Activated gamma-delta T cell treated with Interleukin-2 at 50 U/mL for 16 hours (primary cell): ENCODE measurements around the gene DCXR.

Experiments used
- DNase-seq: peaks from one replicate; pipeline ENCODE4 v3.0.0-alpha.2; 2020

DCXR gene

DNA sequence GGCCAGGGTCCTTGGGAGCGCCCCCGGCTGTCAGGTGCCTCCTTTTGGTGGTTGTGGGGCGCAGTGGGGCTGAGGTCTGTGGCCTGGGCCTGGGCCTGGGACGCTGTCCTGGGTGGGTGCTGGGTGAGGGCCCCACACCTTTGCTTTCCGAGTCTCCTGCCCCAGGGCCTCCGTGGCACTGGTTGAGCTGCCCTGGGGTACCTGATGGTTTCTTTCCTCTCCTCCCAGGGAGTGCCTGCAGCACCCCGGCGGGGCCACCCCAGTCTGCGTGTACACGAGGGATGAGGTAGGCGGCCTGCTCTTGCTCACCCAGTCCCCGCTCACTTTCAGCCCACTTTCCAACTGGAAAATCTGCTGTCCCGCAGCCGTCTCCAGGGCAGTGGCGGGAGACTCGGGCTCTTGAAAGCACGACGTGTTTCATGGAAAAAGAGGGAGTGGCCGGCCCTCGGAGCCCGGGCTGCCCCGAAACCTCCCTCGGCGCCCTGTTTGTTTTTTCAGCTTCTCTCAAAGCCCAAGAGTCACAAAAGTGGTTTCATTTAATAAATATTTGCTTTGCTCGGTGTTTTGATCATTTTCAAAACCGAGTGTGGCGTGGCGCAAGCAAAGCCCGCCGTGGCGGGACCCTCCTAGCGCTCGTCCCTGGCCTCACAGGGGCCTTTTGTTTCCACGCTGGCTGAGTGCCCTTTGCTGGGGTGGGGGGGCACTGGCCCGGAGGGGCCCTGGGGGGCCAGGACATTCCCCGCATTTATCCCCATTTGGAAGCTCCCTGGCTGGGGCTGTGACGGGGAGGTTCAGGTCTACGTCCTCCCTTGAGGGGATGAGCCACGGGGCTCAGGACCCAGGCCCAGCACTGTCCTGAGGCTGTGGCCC is 42.7 kb downstream of the DCXR start:
- DNase-seq, result no peak

- DNase-seq, result no peak
Observed at GRCh38 chr17:81993729-81994592, 43.5 kb downstream of the DCXR start.

DNA sequence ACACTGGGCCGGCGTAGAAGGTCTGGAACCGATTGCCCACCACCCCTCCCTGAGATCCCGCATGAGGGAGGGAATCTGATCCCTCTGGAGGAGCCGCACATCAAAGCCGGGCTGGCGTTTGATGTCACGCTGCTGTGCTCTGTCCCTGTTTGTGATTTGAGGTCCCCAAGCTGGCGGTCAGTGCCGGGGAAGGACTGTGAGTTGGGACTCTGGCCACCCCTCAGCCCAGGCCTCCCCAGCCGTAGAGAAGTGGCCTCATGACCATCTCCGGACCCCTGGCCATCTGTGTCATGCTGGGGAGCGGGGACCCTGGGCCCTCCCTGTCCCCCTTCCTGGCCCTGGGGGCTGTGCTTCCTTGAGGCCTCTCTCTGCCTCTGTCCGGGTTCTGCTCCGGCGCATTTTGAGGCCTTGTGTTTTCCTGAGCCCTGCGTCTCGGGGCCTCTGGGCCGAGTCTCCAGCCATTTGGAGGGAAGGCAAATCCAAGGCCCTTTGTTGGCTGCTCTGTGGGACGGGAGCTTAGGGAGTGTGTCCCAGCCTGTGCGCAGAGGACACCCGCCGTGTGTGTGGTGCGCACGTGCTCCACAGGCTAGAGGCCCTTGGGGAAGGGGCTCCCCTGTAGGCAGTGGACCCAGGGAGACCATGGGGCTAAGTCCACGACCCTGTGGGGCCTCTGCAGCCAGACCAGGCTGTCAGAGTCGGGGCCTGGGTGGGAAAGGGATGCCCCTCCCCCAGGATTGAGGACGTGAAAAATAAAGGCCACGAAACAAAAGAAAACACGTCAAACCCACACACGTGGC is 45.0 kb downstream of the DCXR start:
- no peak for DNase-seq

- no peak for DNase-seq
Observed at GRCh38 chr17:81991684-81992305, 45.7 kb downstream of the DCXR start.

GRCh38 chr17:81990836-81991683 is 46.4 kb downstream of the DCXR start:
- DNase-seq, result no peak

DNA sequence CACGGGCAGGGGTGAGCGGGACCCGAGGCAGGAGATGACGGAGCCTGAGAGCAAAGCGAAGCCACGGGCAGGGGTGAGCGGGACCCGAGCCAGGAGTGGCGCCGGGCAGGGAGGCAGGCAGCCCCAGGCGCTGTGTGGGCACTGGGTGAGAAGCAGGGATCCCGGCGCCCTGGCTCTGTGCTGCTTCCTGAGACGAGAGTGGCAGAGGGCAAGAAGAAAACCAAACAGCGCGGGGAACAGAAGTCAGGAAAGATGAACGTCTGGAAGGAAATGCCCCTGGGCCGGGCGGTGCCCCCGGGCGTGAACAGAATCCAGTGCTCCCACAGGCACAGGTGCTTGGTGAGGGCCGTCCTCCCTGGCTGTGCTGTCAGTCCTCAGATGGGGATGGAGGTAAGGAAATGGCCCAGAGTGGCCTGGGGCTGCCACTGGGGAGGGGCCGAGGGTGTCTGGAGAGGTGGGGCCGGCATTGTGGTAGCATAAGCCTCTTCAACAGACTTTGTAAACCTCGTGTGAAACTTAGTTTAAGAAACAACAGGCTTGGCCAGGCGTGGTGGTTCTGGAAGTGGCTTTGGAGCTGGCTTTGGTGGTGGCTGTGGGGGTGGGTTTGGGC is 50.2 kb downstream of the DCXR start:
- no peak for DNase-seq

- no peak for DNase-seq
Observed at GRCh38 chr17:81986606-81987005, 50.9 kb downstream of the DCXR start.
